CD4-positive, alpha-beta T cell treated with Interleukin-6 at 100 ng/mL for 8 hours (primary cell): ENCODE data around the gene LRRC14B.

Experiments used
- DNase-seq: peaks from one replicate; pipeline ENCODE4 v3.0.0-alpha.2; 2020; ENCODE audit warnings: mixed read lengths, low spot score

LRRC14B gene

DNA sequence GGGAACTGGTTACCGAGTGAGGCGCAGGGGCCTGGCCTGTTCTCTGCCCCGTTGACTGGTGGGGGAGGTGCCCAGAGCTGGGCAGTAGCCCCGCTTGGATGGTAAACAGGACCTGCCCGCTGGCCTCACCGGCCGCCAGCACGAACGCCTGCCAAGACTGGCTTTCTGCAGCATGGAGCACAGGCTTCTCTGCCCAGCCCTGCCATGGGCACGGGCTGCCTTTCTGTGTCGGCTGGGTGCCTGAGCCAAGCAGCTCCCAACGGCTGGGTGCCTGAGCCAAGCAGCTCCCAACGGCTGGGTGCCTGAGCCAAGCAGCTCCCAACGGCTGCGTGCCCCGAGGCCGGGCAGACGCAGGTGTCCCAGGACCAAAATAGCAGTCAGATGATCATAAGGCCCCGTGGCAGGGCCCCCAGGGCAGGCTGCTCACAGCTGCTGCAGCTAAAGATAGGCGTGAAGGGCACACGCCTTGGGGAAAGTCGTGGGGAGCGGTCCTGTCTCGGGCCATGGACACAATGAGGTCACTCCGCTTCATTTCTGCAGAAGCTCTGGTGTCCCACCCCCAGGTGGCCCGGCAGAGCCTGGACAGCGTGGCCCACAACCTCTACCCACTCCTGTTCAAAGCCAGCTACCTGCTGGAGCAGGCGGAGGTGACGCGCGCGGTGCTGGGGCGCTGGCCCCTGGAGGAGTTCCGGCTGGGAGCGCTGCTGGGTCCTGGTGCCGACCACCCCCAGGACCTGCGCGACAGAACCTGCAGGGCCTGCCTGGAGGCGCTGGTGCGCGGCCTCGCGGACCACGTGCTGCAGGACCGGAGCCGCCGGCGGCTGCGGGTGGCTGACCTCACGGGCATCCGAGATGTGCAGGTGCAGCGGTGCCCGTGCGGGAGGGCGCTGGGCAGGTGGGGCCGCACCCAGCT is at the start of gene LRRC14B:
LRRC14B (plus strand) TSS at position 460 of the 913 bp plus-strand sequence; CDS start at position 504, 44 bp downstream.
- no peak for DNase-seq

- no peak for DNase-seq
These were observed 49.5 kb upstream of the LRRC14B start for GRCh38 chr5:141761-142160.

DNA sequence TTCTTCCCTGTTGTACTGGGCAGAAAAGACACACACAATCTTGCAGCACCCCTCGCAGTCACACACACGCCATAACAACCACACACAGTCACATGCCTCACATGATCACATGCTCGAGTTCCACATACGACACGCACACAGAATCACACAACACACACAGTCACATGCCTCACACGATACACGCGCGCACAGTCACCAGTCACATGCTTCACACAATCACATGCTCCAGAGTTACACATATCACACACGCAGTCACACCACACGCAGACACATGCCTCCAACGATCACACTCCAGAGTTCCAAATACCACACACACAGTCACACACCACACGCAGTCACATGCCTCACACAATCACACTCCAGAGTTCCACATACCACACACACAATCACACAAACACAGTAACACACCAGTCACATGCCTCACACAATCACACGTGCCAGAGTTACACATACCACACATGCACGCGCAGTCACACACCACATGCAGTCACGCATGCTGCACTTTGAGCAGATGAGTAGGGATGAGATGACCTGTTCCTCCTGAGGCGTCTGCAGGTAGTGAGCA is 49.0 kb upstream of the LRRC14B start:
- DNase-seq = no peak

DNA sequence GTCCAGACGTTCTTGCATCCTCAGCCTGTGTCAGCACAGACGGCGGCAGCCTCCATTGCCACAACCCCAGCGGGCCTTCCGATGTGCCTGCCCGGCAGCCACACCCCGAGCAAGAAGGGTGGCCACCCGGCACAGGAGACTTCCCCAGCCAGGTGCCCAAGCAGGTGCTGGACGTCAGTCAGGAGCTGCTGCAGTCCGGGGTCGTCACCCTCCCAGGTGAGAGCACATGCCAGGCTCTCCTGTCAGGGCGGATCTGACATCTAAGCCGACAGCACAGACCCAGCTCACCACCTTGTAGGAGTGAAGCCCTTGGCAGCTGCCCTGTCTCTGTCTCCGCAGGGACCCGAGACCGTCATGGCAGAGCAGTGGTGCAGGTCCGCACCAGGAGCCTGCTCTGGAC is 48.3 kb upstream of the LRRC14B start:
- DNase-seq = no peak

DNA sequence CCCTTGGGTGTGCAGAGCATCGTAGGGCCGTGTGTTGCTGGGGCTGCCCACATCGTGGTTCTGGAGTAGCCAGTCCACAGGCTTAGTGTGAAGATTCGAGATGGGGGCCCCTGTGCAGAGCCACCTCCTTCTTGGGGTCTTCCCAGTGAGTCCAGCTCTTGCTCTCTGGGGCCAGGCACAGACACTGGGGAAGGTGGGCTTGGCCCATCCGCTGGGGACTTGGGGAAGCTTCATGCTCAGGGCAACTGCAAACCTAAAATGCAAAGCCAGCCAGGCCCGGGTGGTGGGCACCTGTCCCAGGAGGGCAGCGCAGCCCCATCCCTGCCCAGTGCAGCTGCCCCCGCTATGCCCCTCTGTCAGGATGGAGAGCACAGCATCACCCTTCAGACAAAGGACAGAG is 46.4 kb upstream of the LRRC14B start:
- no peak for DNase-seq

DNA sequence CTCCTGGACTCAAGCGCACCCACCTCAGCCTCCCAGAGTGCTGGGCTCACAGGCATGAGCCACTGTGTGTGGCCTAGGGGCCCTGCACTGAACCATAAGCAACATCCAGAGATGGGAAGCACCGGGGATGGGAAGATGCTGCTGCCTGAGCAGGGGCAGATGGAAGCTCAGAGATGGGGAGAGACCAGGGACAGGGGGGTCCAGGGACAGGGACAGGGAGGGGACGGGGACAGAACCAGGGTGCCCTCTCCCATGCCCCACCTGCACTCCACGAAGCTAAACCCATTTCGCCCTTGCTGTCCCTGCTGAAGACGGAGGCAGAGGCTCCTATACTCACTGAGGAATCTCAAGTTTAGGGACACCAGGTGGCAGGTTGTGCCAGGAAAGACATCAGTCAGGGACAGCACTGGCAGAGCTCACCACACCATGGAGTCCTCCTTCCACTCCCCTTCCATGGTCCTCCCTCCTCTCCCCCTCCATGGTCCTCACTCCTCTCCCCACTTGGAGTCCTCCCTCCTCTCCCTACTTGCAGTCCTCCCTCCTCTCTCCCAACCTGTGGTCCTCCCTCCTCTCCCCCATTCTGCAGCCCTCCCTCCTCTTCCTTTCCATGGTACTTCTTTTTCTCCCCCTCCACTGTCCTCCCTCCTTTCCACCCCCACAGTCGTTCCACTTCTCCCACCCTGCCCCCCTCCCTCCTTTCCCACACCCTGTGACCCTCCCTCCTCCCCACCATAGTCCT is 45.5 kb upstream of the LRRC14B start:
- no peak for DNase-seq

GRCh38 chr5:147751-148150 is 43.5 kb upstream of the LRRC14B start:
- no peak for DNase-seq

DNA sequence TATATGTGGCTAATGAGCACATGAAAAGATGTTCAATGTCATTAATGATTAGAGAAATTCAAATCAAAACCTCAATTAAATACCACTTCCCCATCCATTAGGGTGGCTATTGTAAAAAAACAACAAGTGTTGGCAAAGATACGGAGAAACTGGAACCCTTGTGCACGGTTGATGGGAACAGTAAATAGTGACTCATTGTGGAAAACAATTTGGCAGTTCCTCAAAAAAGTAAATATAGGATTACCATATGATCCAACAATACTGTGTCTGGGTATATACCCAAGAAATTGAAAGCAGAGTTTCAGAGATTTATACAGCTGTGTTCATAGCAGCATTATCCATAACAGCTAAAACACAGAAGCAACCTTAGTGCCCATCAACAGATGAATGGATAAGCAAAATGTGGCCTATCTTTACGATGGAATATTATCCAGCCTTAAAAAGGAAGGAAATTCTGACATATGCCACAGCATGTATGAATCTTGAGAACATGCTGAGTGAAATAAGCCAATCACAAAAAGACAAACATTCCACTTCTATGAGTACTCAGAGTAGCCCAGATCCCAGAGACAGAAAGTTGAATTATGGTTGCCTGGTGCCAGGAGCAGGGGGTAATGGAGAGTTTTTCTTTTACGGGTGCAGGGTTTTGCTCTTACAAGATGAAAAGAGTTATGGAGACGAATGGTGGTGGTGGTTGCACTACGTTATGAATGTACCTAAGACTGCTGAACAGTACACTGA is 41.4 kb upstream of the LRRC14B start:
- DNase-seq = no peak

- DNase-seq = no peak
These were observed 40.5 kb upstream of the LRRC14B start for GRCh38 chr5:150746-151145.

DNA sequence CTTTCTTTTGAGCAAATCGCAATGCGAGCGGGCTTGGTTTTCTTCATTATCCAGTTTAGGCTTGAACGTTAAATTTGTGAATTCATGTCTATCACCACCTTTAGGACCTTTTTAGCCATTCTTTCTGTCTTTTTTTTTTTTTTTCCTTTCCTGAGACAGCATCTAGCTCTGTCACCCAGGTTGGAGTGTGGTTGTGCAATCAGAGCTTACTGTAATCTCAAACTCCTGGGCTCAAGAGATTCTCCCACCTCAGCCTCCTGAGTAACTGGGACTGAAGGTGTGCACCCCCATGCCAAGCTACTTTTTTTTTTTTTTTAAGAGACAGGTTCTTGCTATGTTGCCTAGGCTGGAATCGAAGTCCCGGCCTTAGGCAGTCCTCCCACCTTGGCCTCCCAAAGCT is 39.2 kb upstream of the LRRC14B start:
- DNase-seq = no peak

DNA sequence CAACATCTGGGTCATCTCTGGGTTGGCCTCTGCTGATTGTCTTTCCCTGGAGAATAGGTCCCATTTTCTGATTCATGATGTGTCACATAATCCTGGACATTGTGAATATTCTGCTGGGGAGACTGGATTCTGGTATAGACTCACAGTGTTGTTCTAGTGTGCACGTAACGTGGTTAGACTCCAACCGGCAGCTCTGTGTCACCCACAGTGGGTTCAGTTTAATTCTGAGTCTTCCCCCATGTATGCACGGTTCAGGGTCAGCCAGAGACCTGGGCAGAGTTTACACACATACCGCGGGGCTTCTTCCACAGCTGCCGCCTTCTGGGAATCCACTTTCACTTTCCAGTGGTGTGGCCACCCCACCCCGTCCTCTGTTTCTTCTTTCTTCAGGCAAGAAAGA is 38.0 kb upstream of the LRRC14B start:
- DNase-seq = no peak

- DNase-seq = no peak
These were observed 37.1 kb upstream of the LRRC14B start for GRCh38 chr5:154236-154635.

DNA sequence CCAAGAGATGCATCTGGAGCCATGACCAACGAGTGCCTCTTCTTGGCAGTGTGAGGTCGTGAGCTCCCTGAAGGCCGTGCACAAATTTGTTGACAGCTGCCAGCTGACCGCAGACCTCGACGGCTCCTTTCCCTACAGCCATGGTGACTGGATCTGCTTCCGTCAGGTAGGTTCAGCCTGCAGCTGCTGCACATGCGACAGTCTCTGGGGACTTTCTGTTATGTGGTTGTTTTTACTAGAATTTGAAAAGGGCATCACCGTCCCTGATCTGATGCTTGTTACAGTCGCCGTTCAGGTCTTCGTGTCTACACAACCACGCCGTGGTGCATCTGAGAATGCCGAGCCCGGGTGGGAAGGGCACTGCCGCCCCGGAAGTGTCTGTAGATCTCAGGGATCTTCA is 36.5 kb upstream of the LRRC14B start:
- DNase-seq = no peak

DNA sequence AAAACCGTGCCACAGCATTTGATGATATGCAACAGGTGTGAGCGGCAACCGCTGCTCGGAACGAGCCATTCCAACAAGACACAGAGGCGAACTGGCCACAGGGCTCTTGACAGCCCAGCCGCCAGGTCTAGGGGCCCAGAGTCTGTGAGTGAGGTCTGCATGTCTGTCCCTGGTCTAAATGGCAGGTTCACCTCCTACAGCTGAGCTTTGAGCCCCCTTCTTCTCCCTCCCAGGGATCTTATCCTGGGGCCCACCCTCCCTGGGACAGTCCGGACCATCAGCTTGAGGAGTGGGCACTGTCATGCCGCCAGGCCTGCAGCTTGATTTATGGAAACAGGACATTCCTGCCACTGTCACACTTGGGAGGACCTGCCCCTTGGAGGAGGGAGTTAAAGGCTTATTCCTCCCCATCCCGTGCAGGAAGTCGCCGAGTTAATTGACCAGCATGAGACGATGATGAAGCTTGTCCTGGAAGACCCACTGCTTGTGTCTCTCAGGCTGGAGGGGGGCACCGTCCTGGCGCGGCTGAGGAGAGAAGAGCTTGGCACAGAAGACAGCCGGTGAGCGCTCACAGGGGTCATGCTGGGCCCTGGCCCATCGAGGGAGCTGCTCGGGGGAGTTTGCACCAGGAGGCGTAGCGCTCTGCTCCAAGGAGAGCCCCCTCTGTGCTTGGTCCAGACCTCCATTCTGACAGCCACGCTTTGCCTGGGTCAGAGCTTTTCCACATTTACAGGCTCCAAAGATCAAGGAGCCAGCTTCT is 35.5 kb upstream of the LRRC14B start:
- no peak for DNase-seq

DNA sequence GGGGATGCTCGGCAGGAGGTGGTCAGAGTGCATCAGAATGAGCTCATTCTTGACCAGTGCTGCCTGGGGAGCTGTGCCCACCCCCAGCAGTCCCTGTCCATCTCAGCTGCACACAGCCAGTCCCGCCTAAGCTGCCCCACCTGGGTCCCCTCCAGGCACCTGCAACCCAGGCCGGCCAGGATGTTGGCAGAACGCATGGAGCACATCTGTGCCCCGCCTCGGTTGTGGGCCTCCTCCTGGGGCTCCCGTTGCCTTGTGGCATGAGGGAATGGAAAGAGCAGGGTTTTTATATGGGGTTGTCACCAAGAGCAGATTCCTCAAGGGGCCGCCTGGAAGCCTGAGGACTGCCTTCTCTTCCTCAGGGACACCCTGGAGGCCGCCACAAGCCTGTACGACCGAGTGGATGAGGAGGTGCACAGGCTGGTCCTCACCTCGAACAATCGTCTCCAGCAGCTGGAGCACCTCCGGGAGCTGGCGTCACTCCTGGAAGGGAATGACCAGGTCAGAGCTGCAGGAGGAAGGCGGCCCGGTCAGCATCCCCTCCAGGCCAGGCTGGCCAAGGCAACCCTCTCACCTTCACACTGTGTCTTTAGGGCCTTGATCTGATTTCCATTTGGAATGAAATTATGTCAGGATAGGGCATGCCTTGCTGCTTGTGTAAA is 34.8 kb upstream of the LRRC14B start:
- no peak for DNase-seq

DNA sequence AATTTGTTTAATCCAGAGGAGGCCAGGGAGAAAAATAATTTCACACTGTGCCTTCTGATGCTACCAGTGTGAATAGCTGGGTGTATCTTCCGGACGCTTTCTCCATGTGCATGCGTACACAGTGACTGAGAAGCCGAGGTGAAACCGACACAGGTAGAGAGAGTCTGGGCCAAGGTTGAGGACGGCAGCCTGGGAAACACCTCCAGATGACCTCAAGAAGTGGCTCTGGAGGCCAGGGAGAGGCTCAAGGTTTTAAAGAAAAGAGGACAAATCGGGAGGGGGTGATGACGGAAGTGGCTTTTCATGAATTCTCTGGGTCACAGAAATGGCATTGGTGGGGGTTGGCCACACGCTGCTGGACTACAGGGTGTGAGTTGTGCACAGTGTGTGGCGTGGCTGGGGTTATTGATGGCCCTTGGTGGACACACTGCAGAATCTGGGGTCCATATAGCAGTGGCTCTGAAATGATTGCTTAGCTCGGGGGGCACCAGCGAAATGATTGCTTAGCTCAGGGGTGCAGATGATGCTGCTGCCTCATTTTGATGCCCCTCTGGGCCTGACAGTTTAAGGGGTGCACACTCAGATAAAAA is 34.1 kb upstream of the LRRC14B start:
- DNase-seq = no peak

DNA sequence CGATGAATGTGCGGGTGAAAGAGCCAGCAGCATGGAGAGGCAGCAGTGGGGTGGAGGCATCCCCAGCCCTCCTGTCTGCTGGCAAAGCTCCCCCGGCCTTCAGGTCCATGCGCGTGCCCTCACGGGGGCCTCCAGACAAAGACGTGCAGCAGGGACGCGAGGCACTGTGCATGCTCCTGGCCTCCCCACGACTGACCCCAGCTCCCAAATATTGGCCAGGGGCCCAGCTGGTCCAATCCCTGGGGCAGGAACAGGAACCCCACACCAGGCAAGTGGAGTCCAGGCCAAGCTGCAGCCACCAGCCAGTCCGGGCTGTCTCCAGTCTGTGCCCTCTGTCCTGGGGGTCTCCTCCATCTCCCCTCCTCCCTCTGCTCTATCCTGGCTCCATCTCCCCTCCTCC is 33.5 kb upstream of the LRRC14B start:
- no peak for DNase-seq

DNA sequence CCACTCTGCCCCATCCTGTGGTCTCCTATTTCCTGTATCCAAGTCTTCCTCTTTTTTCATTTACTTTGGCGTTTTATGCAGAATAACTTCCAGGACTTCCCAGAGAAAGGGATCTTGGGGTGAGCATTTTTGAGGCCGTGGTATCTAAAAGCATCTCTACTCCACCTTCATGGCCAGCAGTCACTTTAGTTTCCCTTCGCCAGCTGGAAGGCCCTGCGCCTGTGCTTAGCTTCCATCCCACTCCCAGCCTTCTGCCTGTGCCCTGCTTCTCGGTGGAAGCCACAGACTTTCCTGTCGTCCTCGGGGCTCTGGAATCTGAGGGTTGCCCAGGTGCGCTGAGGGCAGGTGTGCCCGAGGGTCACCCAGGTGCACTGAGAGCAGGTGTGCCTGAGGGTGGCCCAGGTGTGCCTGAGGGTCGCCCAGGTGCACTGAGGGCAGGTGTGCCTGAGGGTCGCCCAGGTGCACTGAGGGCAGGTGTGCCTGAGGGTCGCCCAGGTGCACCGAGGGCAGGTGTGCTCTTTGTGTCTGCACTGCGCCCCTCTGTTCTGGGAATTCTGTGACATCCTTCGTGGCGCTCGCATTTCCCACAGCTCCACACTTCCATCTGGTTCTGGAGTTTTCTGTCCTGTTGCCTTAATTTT is 32.4 kb upstream of the LRRC14B start:
- no peak for DNase-seq

- DNase-seq = no peak
These were observed 31.7 kb upstream of the LRRC14B start for GRCh38 chr5:159448-160172.

DNA sequence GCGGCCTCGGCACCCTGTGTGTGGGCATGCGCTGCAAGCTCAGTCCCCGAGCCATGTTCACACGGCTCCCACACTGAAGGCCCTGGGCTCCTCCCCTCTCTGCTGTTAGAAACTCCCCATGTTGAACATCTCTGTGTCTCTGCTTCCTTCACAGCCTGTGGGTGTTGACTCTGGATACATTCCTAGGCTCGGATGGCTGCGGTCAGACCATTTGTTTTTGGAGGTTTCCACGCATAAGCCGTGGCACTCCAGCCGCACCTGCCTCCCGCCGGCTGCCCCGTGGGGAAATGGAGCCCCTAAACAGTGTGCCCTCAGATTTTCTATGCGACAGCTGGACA is 31.2 kb upstream of the LRRC14B start:
- DNase-seq = no peak
